ENCODE measurements around the gene B4GALT5. TPM values are rescaled to one million over a fixed set of nuclear protein-coding genes. Genes with fewer than 3 reads are reported as not detected.

Gene B4GALT5
- total and polyA plus RNA-seq, 12 donors, result 14.2 to 137 (median 69.1) TPM

DNA sequence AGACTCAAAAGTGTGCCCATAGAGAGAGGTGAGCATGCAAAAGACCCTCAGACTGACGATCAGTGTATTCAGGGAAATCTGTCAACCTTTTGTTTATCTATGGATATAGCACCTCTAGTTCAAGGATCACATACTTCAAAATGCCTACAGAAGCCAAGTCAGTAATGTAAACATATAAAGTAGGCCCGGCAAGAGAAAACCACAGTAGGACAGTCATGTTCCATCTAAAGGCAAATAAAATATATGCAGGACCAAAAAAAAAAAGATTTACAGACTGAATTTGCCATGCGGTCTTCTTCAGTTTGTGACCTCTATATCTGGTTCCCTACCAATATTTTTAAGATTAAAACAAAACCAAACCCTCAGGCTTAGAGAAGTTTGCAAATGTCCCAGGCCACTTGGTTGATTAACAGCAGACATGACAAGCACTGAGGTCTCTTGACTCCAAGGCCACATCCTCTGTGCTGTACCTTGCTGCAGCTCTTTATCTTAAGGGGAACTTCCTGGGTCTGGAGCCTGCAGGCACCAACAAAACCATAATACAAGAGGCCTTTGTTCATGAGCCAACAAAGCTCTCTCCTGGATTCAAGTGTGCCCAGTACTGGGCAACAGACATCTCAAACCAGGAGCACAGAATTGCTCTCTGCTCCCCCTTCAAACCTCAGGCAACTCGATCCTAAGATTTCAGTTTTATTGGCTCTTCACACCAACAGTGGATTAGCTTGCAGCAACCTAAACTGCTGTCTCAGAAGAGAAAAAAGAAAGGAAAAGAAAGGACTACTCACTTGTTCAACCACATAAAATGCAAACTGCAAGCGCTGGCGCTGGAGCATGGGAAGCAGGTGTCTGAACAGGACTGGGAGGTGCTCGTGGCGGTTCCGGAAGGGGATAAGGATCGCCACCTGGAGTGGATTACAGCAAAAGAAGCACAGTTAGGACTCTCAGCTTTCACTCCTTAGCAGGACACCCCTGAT lies 71.7 kb downstream of the B4GALT5 start:
- H3K4me1 ChIP-seq (replicated peaks in 1 of 2), result peaks cover 13 to 20% of the 10 kb centered on the region in 2 donors
- no peaks in the 10 kb centered on the region for H3K27me3 ChIP-seq
- no peak for TF ChIP-seq POLR2A (IDR thresholded peaks at IDR 0.05)
- TF ChIP-seq, protein P1, sequence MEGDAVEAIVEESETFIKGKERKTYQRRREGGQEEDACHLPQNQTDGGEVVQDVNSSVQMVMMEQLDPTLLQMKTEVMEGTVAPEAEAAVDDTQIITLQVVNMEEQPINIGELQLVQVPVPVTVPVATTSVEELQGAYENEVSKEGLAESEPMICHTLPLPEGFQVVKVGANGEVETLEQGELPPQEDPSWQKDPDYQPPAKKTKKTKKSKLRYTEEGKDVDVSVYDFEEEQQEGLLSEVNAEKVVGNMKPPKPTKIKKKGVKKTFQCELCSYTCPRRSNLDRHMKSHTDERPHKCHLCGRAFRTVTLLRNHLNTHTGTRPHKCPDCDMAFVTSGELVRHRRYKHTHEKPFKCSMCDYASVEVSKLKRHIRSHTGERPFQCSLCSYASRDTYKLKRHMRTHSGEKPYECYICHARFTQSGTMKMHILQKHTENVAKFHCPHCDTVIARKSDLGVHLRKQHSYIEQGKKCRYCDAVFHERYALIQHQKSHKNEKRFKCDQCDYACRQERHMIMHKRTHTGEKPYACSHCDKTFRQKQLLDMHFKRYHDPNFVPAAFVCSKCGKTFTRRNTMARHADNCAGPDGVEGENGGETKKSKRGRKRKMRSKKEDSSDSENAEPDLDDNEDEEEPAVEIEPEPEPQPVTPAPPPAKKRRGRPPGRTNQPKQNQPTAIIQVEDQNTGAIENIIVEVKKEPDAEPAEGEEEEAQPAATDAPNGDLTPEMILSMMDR (IDR thresholded peaks at IDR 0.05), result no peak
- intact Hi-C loops (cut with DNase I), result no loop called here
- H3K36me3 ChIP-seq (replicated peaks in 1 of 2), result peaks cover 0 to 100% of the 10 kb centered on the region in 2 donors
- H3K9me3 ChIP-seq (replicated peaks in 1 of 3), result no peaks in the 10 kb centered on the region
- 61 to 74% (median 67%) methylated on average over 10 of the region's 10 CpGs for WGBS, 4 donors
- H3K27ac ChIP-seq, result peak overlapping the region in 3 of 5 donors; percentile 29 to 61 (median 55)
- peak in 5 of 7 donors; percentile 33 to 57 (median 44) for DNase-seq
- H3K4me3 ChIP-seq, result no peak overlapping the region

DNA sequence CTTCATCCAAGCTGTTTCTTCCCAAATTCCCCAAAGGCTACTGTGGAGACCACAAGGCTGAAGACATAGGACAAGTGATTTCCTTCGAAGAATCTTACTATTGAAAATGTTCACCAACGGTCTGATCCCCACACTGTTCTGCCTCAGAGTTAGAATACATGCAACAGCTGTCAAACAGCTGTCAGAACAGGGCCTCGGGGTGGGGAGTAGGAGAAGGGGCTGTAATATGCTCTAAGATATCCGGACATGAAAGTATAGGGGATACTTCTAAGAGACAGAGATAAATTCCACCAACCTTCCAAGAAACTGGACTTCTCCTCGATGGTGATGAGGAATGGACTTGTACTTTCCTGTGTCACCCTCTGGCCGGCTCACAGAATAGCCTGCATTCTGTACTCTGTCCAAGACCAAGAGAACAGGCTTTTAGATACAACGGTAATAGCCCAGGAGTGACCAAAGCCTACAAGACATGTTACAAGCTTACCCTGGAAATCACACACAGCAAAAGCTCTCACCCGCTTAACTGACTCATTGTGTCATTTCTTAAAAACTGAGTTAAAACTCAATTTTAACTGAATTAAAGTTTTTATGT lies 76.5 kb downstream of the B4GALT5 start:
- no peaks in the 10 kb centered on the region for H3K9me3 ChIP-seq (replicated peaks in 1 of 3)
- 50 to 70% (median 60%) methylated on average over 8 of the region's 8 CpGs for WGBS, 4 donors
- H3K4me1 ChIP-seq (replicated peaks in 1 of 2), result peaks cover 29 to 44% of the 10 kb centered on the region in 2 donors
- H3K36me3 ChIP-seq (replicated peaks in 1 of 2), result peaks cover 0 to 85% of the 10 kb centered on the region in 2 donors
- H3K4me3 ChIP-seq, result no peak overlapping the region
- no peak for TF ChIP-seq POLR2A (IDR thresholded peaks at IDR 0.05)
- TF ChIP-seq, protein P1 (IDR thresholded peaks at IDR 0.05), result no peak
- intact Hi-C loops (cut with DNase I), result no loop called here
- no peak for DNase-seq
- no peaks in the 10 kb centered on the region for H3K27me3 ChIP-seq
- H3K27ac ChIP-seq, result peak overlapping the region in 2 of 5 donors; percentile 48 to 75

DNA sequence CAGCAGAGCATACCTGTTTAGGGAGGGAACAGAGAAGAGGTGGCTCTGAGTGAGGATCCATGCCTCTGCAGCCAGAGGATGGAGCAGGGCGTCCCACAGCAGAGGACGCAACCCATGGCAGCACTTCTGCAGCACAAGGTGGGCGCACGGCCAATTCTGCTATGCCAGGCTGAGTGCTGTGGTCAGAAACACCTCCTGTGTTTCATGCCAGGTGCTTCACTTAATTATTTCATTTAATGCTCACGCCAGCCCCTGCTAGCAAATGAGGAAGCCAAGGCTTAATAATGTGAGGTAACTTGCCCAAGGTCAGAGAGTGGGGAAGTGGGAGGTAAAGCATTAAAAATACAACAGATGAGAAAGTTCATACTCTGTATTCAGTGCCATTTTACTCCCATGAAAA lies 77.2 kb downstream of the B4GALT5 start:
- peak overlapping the region in 3 of 5 donors; percentile 54 to 75 (median 72) for H3K27ac ChIP-seq
- peaks cover 0 to 78% of the 10 kb centered on the region in 2 donors for H3K36me3 ChIP-seq (replicated peaks in 1 of 2)
- peak in 6 of 7 donors; percentile 44 to 73 (median 64) for DNase-seq
- peaks cover 29 to 43% of the 10 kb centered on the region in 2 donors for H3K4me1 ChIP-seq (replicated peaks in 1 of 2)
- no peak for TF ChIP-seq POLR2A (IDR thresholded peaks at IDR 0.05)
- TF ChIP-seq, protein P1 (IDR thresholded peaks at IDR 0.05), result no peak
- intact Hi-C loops (cut with DNase I), result no loop called here
- WGBS, 4 donors, result 53 to 60% (median 55%) methylated on average over 5 of the region's 5 CpGs
- H3K27me3 ChIP-seq, result no peaks in the 10 kb centered on the region
- H3K4me3 ChIP-seq, result no peak overlapping the region
- H3K9me3 ChIP-seq (replicated peaks in 1 of 3), result no peaks in the 10 kb centered on the region

DNA sequence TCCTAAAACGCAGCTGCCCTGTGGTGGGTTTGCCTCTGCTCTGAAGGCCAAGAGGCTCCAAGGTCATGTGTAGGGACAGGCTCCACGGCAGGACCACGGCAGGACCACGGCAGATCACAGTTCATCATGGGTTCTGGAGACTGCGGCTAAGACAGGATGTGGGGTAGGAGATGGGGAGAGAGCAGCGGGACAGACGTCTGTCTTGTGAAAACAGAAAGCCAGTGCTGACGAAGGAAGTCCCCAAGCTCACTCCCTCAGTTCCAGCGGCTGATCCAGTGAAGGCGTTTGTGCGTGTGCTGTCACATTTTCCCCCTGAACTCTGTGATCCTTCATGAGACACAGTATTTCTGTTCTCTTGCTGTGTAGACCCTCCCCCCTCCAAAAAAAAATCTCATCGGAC lies 77.8 kb downstream of the B4GALT5 start:
- intact Hi-C loops (cut with DNase I), result no loop called here

More for the DNA sequence above, 77.8 kb downstream of the B4GALT5 start:
- H3K36me3 ChIP-seq (replicated peaks in 1 of 2), result peaks cover 0 to 72% of the 10 kb centered on the region in 2 donors
- no peak for DNase-seq
- H3K4me1 ChIP-seq (replicated peaks in 1 of 2), result peaks cover 33 to 48% of the 10 kb centered on the region in 2 donors
- no peaks in the 10 kb centered on the region for H3K27me3 ChIP-seq
- no peaks in the 10 kb centered on the region for H3K9me3 ChIP-seq (replicated peaks in 1 of 3)
- TF ChIP-seq POLR2A (IDR thresholded peaks at IDR 0.05), result no peak
- TF ChIP-seq, protein P1 (IDR thresholded peaks at IDR 0.05), result no peak
- 34 to 53% (median 41%) methylated on average over 12 of the region's 12 CpGs for WGBS, 4 donors
- no peak overlapping the region for H3K4me3 ChIP-seq
- peak overlapping the region in 4 of 5 donors; percentile 44 to 75 (median 63) for H3K27ac ChIP-seq
